WI38 (cell line): ENCODE data around the gene STRADB.

Source experiments
- H3K4me3 ChIP-seq: 2 replicates; pipeline ENCODE4 v1.5.1; 2011; ENCODE audit warnings: low read depth, mild to moderate bottlenecking, control low read depth, low read length
- CTCF ChIP-seq: IDR thresholded peaks from 2 replicates; pipeline ENCODE4 v1.5.1; 2012; ENCODE audit warnings: low read depth, mild to moderate bottlenecking, control low read depth, low read length

The STRADB gene

GRCh38 chr2:201500534-201500933, 49.0 kb downstream of the STRADB start:
- no peak for TF ChIP-seq CTCF
- no peak overlapping the region for H3K4me3 ChIP-seq

DNA sequence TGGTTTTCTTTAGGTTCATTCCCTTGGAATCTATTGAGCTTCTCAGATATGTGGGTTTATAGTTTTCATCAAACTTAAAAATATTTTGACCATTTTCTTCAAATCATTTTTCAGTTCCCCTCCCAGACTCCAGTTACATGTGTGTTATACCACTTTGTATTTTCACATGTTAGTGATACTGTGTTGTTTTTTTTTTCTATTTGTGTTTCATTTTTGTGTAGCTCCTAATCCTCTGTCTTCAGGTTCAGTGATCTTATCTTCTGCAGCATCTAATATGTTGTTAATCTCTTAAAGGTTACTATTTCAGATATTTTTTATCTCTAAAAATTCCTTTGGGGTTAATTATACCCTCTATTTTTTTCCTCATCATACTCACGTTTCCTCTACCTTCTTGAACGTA, 51.2 kb downstream of the STRADB start:
- no peak overlapping the region for H3K4me3 ChIP-seq
- no peak for TF ChIP-seq CTCF

GRCh38 chr2:201507725-201508124, 56.2 kb downstream of the STRADB start:
- no peak overlapping the region for H3K4me3 ChIP-seq
- TF ChIP-seq CTCF = no peak

- H3K4me3 ChIP-seq = no peak overlapping the region
- TF ChIP-seq CTCF = no peak
Measured at GRCh38 chr2:201513271-201513670, 61.7 kb downstream of the STRADB start.

GRCh38 chr2:201515573-201516246, 64.2 kb downstream of the STRADB start:
- no peak for TF ChIP-seq CTCF

DNA sequence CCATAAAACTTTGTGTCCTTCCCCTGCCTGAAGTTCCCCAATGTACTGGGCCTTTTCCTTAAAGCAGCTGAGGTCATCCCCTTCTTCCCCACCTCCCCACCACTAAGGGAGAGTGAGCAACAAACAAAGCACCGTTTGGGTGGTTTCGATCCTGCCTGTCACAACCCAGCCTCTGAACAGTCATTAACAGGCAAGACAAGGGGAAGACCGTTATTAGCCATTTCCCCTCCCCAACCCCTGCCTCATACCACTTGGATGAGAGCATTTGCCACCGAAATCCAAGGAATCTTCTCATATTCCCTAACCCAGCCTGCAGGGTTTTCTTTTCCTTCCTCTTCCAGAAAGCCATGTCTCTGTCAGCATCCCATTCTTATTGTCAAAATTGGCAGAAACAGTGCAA, 65.6 kb downstream of the STRADB start:
- TF ChIP-seq CTCF = no peak
- H3K4me3 ChIP-seq = no peak overlapping the region

More at GRCh38 chr2:201515573-201516246, 64.2 kb downstream of the STRADB start:
- H3K4me3 ChIP-seq = no peak overlapping the region

- no peak for TF ChIP-seq CTCF
- no peak overlapping the region for H3K4me3 ChIP-seq
Measured at GRCh38 chr2:201520201-201520600, 68.7 kb downstream of the STRADB start.
